ENCODE data around the gene CAD.

- no peak for TF ChIP-seq EZH2 (IDR thresholded peaks at IDR 0.05; ENCODE audit: low read depth)
- TF ChIP-seq, protein P1, sequence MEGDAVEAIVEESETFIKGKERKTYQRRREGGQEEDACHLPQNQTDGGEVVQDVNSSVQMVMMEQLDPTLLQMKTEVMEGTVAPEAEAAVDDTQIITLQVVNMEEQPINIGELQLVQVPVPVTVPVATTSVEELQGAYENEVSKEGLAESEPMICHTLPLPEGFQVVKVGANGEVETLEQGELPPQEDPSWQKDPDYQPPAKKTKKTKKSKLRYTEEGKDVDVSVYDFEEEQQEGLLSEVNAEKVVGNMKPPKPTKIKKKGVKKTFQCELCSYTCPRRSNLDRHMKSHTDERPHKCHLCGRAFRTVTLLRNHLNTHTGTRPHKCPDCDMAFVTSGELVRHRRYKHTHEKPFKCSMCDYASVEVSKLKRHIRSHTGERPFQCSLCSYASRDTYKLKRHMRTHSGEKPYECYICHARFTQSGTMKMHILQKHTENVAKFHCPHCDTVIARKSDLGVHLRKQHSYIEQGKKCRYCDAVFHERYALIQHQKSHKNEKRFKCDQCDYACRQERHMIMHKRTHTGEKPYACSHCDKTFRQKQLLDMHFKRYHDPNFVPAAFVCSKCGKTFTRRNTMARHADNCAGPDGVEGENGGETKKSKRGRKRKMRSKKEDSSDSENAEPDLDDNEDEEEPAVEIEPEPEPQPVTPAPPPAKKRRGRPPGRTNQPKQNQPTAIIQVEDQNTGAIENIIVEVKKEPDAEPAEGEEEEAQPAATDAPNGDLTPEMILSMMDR (conservative IDR thresholded peaks at IDR 0.05): no peak
These were observed 26.4 kb downstream of the CAD start for GRCh38 chr2:27243391-27244130.
